ENCODE data around the gene GMNC.
A peak's percentile ranks its signal among the peaks of the same experiment; 100 is the strongest.

GMNC gene

GRCh38 chr3:190825386-190826016 lies 37.0 kb downstream of the GMNC start:
- Histone ChIP-seq H3K9me3 (no peaks in the 10 kb centered on the region), H3K27me3 (ENCODE audit: low read depth) (0 out of 2 replicates have a peak, but pooled peaks cover 7% of the 10 kb centered on the region), H3K36me3 (replicated peaks) (no peaks in the 10 kb centered on the region), H3K4me1 (no peaks in the 10 kb centered on the region), H3K4me3 (no peak overlapping the region)
- in situ Hi-C loops (cut with MboI; ENCODE audit: low sequenced_read_pairs) = no loop called here
- no peak for DNase-seq (ENCODE audit: low spot score in 2 of 2)

GRCh38 chr3:190811775-190812480 lies 50.6 kb downstream of the GMNC start:
- H3K4me1 ChIP-seq = no peaks in the 10 kb centered on the region
- no peaks in the 10 kb centered on the region for H3K9me3 ChIP-seq
- peak; percentile 49 to 67 for DNase-seq (ENCODE audit: low spot score in 2 of 2)
- 0 out of 2 replicates have a peak, but pooled peaks cover 2% of the 10 kb centered on the region for H3K27me3 ChIP-seq (ENCODE audit: low read depth)
- in situ Hi-C loops (cut with MboI; ENCODE audit: low sequenced_read_pairs) = no loop called here
- H3K36me3 ChIP-seq (replicated peaks) = no peaks in the 10 kb centered on the region
- H3K4me3 ChIP-seq = no peak overlapping the region

- no peak for DNase-seq (ENCODE audit: low spot score in 2 of 2)
- Histone ChIP-seq H3K36me3 (replicated peaks) (no peaks in the 10 kb centered on the region), H3K27me3 (ENCODE audit: low read depth) (0 out of 2 replicates have a peak, but pooled peaks cover 2% of the 10 kb centered on the region), H3K9me3 (no peaks in the 10 kb centered on the region), H3K4me1 (no peaks in the 10 kb centered on the region), H3K4me3 (no peak overlapping the region)
- in situ Hi-C loops (cut with MboI; ENCODE audit: low sequenced_read_pairs) = no loop called here
Measured at GRCh38 chr3:190810957-190811356, 51.5 kb downstream of the GMNC start.

- DNase-seq (ENCODE audit: low spot score in 2 of 2) = no peak
- in situ Hi-C loops (cut with MboI; ENCODE audit: low sequenced_read_pairs) = no loop called here
- Histone ChIP-seq H3K9me3 (no peaks in the 10 kb centered on the region), H3K4me1 (no peaks in the 10 kb centered on the region), H3K4me3 (no peak overlapping the region), H3K36me3 (replicated peaks) (no peaks in the 10 kb centered on the region), H3K27me3 (ENCODE audit: low read depth) (0 out of 2 replicates have a peak, but pooled peaks cover 2% of the 10 kb centered on the region)
Measured at GRCh38 chr3:190809351-190809750, 53.1 kb downstream of the GMNC start.

GRCh38 chr3:190807719-190808375 lies 54.6 kb downstream of the GMNC start:
- Histone ChIP-seq H3K4me1 (no peaks in the 10 kb centered on the region), H3K4me3 (no peak overlapping the region), H3K9me3 (no peaks in the 10 kb centered on the region), H3K27me3 (ENCODE audit: low read depth) (peaks cover 6% of the 10 kb centered on the region; the same call in 1 of the 2 replicates), H3K36me3 (replicated peaks) (no peaks in the 10 kb centered on the region)
- no peak for DNase-seq (ENCODE audit: low spot score in 2 of 2)
- in situ Hi-C loops (cut with MboI; ENCODE audit: low sequenced_read_pairs) = no loop called here
